GM18508 (cell line): ENCODE measurements around the gene EDNRA.
A peak's percentile ranks its signal among the peaks of the same experiment; 100 is the strongest.

ENCODE experiments used
- ATAC-seq: cut with Tn5 transposase; IDR thresholded peaks from one replicate; pipeline ENCODE4 v1.9.1; 2021; ENCODE audit warnings: moderate number of reproducible peaks; ENCODE audit not compliant: insufficient read depth, unreplicated experiment

The EDNRA gene

DNA sequence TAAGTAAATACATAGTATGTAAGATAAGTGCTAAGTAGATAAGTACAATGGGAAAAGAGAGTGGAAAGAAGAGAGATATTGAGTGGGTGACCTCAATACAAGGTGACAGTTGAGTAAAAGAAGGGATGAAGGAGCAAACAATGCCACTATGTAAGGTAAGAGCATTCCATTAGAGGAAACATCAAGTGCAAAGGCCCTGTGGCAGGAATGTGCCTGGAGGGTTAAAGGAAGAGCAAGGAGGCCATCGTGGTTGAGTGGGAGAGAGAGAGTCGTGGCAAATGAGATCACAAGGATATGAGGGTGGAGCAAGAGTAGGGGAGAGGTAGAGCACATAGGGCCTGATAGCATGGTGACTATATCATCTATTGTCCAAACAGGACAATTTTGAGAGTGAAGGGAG is 13.4 kb downstream of the EDNRA start:
- no peak for ATAC-seq

- no peak for ATAC-seq
Observed at GRCh38 chr4:147496500-147496899, 15.6 kb downstream of the EDNRA start.

DNA sequence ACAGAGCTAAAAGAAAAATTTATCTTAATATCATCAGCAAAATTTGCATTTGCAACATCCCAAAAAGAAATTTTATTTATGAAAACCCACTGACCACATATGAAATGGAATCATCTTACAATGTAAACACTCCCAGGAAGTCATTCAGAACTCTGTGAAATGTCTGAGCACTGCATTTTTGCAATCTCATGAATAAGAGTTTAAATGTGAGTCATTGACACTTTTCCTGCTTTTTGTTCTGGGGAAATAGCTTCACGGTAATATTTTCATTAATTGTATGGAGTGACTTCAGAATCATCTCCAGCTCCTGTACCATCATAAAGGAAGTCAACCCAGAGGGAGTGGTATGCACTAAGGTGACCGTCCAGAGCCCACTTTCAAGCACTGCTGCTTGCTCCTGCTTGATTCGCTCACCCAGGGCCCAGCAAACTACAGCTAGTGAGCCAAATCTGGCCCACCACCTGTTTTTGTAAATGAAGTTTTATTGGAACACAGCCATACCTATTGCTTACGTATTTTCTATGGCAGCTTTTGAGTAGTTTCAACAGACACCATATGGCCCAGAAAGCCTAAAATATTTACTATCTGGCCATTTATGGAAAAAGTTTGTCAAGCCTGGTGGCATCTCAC is 17.2 kb downstream of the EDNRA start:
- ATAC-seq, result no peak

GRCh38 chr4:147508346-147508745 is 27.4 kb downstream of the EDNRA start:
- ATAC-seq, result no peak

- no peak for ATAC-seq
Observed at GRCh38 chr4:147509386-147509785, 28.5 kb downstream of the EDNRA start.

DNA sequence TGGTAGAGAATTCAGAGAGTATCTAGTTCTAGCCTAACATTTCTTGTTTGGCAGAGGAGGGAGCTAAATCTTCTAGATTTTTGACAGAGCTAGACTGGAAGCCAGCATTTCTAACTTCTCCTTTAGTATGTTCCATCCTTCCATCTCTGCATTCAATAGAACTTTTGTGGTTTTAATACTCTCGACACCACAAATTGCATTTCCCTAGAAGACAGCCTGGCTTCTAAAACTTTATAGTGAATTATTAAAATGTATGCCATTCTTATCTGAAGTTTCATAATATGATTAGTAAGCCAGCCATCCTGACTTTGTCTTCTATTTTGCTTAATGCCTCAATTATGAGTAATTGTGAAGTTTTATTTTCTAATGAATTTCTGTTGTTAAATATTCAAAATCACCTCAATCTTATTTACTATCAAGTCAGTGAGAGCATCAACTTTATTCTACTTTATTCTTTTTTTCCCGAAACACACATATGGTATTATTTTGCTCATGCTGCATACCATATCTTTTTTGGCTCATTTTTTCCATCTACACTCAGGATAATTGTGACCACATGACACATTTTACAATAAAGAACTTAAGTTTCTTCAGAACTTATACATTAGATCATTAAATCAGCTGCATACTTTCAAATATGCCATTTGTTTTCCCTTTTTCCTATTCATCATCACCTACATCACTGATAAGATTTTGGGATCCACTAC is 30.2 kb downstream of the EDNRA start:
- no peak for ATAC-seq

DNA sequence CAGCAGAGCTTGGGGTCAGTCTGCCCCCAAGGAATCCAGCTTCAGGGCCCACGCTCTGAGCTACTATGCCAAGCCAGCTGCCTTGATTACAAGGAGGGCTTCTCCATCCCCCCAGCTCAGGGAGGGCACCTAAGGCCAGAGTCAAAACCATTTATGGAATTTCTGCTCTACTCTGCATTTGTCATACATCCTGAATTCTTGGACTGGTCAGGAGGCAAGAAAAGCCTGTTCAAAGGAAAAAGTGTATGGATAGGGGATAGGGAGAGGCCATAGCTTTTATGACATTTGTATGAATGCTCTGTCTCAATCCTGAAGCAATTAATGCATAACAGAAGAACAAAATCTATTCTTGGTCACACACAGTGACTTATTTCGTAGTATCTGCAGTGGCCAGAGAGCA is 32.2 kb downstream of the EDNRA start:
- no peak for ATAC-seq

DNA sequence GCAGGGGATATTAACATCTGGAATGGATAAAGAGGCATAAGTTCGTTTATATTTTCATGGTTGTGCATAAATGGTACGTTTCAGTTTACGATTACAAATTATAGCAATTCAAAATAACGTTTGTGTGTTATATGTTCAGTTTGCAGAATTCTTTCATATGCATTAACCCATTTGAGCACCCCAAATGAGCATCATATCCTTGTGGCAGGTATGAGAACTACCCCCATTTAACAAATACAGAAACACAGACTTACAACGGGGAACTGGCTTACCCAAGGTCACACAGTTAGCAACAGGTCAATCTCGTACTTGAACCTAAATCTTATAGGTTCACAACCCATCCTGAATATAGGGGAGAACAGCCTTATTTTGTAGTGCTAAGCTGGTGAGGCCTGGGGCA is 33.1 kb downstream of the EDNRA start:
- ATAC-seq, result no peak

- no peak for ATAC-seq
Observed at GRCh38 chr4:147515220-147515936, 34.5 kb downstream of the EDNRA start.

DNA sequence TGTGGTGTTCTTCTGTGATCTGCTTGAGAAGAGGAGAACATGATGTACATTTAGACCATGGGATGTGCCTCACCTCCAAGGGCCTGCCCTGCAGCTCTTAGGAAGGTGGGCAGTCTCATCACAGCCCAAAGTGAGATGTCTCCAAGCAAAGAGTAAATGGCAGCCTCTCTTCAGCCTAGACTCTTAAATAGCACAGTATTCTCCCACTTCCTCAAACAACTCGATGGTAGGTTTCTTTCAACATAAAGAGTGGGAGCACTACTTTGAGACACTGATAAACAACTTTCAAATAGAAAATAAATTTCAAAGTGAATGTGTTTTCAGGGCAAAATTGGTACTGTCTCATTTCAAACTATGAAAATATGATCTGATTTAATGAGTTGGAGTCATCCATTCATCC is 35.2 kb downstream of the EDNRA start:
- no peak for ATAC-seq

GRCh38 chr4:147518086-147518485 is 37.2 kb downstream of the EDNRA start:
- ATAC-seq, result no peak

- peak; percentile 86 for ATAC-seq
Observed at GRCh38 chr4:147518846-147519767, 38.2 kb downstream of the EDNRA start.

- ATAC-seq, result no peak
Observed at GRCh38 chr4:147524601-147525000, 43.7 kb downstream of the EDNRA start.

DNA sequence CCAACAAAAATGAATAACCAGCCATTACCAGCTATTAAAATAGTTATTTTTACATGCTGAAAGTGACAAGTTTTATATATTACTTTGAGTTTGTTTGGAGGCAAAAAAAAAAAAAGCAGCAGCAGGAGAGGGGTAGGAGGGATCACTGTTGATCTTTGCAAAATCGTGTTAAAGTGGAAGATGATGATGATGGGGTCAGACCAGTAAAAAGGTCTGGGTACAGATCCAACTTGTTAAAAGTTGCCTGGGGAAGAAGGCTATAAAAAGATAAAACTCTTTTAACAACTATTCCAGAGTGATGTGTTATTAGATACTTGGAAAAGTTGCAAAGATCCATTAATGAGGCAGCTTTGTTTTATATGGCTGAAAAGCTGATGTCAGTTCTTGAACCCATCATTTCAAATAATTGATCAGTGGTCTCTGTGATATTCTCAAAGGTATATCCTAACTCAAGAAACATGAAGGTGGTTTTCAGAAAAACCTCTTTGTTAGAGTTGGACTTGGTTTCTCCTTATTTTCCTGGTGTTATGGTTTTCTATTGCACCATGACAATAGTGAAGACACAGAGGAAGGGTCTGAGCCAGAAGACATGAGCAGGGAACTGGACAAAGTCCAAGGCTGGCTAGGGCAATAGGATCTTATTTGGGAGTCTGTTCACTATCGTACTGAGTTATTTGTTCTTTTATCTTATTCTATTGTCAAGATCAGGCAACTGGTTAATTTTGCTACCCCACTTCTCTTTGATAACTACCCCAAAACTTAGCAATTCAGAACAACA is 44.8 kb downstream of the EDNRA start:
- ATAC-seq, result no peak

DNA sequence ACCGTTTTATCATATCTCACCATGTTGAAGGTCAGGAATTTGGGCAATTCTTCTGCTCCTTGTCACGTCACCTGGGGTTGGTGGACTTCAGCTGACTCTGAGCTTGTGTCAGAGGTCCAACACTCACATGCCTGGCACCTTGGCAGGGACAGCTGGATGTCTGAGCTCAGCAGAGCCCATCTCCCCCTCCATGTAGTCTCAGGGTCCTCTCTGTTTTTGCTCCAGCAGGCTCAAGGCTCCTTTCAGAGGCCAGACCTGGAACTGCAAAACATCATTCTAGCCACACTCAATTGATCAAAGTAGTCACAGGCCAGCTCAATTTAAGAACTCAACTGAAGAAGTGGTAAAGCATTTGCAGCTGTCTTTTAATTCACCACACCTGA is 45.4 kb downstream of the EDNRA start:
- ATAC-seq, result no peak

- ATAC-seq, result no peak
Observed at GRCh38 chr4:147528054-147528453, 47.2 kb downstream of the EDNRA start.

DNA sequence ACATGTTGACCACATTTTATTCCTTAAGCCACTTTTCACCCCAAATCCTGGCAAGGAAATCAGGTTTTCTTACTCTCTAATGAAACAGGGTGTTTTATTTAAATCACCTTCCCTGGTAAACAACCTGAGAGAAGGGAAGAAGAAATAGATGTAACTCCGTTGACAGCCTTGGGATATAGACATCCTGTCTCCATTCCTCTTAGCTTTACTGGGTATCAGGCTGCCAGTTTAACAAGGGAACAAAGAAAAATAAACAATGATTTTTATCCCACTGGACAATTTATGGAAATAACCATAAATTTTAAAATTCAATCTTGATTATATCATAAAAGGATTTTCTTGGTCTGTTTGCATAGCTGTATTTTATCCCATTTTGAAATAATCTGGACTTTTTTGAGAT is 49.2 kb downstream of the EDNRA start:
- ATAC-seq, result no peak

GRCh38 chr4:147530723-147531122 is 49.8 kb downstream of the EDNRA start:
- no peak for ATAC-seq

DNA sequence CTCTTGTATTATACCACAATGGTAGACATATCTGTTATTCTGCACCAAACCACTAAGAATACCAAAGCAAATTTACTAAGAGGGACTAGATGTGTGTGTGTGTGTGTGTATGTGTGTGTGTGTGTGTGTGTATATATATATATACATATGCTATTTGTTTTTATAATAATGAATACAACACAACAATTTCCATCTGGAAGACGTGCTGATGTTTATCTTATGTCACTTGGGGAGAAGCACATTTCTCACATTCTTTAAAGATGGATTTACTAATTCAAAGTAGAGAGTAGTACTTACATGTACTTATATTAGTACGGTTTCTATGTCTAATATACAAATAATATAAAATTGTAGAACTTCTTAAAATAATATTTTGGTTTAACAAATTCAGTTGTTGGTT is 52.0 kb downstream of the EDNRA start:
- no peak for ATAC-seq

- no peak for ATAC-seq
Observed at GRCh38 chr4:147533331-147533730, 52.4 kb downstream of the EDNRA start.
